Colon (tissue), 2 donors: Measurements from ENCODE around the gene AUTS2.
"Not testable (repeated sequence)": the region's sequence is repeated elsewhere in the genome, so short reads cannot be mapped to it uniquely, and the experiment has no call there.

Source experiments
- FAIRE-seq: peaks from 2 replicates; lab custom pipeline; 2012; peaks lifted over from hg19 to GRCh38; lab: Jason Lieb, UNC
- donor health status: control.
- donor health status: control.

Gene AUTS2

DNA sequence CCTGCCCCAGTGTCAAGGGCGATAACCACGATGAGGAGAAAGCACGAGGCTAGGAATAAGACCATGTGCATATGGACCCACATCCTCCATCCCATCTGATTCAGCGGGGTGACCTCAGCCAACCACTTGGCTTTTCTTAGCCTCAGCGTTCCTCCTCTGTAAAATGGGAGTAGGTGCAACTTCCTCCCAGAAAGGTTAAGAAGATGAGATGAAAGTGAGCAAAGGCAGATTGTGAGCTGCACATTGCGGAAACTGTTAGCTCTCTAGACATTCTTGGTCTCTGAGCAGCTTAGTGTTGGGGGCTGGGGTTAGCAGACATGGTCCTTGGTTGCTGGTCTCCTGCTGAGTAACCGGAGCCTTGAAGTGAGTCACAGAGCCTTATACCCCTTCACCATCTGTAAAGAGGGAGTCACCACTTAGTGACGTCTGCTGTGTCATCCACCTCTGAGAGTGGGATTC, 1036.4 kb downstream of the AUTS2 start:
- no peak for FAIRE-seq

DNA sequence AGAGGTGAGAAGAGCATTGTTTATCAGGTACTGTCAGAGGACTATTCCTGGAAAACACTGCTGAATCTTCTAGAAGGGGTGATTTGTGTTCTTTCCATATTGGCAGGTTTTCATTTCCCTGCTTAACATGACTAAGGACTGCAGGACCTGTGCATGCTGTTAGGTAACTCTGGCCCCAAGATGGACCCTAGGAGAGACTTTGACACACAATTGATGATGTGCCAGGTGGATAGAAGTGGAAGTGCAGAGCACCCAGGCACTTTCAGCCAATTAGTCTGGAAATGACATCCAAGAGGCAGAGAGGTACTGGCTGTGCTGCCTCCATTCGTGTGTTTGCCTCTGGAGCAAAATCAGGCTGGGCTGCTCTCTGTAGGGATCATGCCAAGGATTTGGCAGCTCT, 1037.4 kb downstream of the AUTS2 start:
- FAIRE-seq = no peak

DNA sequence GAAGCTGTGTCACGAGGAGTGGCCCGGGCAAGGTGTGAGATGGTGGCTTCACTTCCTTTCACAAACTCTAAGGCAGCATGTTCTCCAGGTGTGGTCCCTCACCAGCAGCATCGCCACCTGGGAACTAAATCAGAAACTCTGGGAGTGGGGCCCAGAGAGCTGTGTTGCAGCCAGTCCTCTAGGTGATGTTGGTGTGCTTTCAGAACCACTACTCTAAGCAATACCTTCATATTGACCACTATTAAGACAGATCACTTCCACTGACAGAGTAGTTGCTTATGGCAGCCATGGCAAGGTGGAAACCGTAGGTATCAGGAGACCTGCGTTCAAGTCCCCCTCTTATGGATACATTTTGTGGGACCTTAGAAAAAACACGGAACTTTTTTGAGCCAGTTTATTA, 1037.9 kb downstream of the AUTS2 start:
- no peak for FAIRE-seq

DNA sequence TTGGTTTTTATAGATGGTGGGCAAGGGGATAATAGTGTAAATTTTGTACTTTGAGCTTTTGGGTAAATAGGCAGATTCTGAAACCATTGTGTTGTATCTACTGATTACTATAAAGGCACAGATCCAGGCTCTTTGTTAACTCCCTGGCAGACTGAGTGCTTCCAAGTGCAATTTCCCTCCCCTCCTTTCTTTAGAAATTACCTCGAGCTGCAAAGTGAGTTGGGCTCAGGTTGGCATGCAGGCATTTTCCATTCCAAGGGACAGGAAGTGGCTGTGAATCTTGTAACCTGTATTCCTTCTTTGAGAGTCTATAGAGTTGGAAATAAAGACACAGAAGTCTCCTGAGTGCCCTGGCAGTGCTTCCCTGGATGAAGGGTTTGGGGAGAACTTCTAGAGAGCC, 1039.5 kb downstream of the AUTS2 start:
- FAIRE-seq = no peak

DNA sequence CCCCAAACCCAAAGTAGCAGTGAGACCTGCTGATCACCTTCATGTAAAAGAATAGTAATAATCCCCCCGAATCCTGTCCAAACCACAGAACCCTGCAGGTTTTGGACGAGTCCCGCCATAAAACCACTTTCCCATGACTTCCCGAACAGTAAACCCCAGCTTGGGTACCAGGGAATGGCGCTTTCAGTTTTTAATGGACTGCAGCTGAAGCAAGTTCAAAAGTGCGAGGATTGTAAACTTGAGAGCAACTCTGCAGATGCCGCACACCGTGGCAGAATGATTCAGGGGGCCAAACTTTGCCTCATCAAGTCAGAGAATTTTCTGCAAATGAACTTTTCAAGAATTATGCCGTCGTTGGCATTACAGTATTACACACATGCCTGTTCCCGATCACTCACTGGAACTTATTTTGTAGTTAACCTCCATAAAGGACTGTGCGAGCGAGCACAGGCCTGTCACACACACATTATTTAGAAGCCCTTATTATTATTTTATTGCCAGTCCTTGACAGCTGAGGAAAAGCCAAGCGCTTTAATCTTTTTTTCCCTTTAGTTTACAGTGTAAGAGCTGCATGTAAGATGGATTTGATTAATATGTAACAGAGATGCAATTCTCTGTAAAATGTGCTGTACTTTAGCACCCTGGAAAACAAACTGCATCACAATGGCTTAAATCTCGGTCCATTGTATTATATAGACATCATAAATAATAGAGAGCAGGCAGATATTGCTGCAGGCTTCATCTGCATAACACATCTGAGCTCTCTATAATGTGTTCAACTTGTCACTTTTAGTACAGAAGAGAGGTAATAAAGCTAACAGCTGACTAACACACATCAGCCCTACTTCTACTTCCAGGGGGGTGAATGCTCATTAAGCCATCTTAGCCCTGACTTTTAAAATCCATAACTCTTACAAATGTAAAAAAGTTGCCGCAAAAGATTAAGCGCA, 1040.2 kb downstream of the AUTS2 start:
- no peak for FAIRE-seq

GRCh38 chr7:70640266-70640833, 1042.1 kb downstream of the AUTS2 start:
- no peak for FAIRE-seq

- FAIRE-seq = no peak
These were observed 1043.6 kb downstream of the AUTS2 start for GRCh38 chr7:70641882-70642281.

GRCh38 chr7:70645279-70645678, 1047.0 kb downstream of the AUTS2 start:
- no peak for FAIRE-seq

DNA sequence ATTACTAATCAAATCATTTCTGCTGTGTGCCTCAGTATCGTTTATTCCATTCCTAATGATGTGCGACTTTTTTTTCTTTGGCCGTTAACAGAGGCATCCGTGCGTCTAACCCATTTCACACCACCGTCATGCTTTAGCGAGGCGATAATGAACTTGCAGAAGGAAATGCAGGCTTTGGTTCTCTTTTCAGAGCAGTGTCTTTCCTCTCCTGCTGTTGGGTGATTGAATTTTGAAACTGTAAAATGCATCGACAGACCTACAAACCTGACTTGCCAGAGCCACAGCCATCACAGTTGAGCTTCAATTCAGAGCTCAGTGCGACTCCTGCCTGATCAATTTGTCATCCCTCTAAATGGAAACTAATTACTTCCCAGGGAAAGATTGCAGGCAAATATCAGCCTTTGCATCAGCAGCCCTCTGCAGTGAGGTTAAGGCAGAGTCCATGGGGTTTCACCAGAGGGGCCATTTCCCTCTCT, 1047.6 kb downstream of the AUTS2 start:
- FAIRE-seq = no peak

GRCh38 chr7:70646536-70647248, 1048.4 kb downstream of the AUTS2 start:
- FAIRE-seq = no peak

GRCh38 chr7:70647801-70648498, 1049.7 kb downstream of the AUTS2 start:
- FAIRE-seq = no peak

DNA sequence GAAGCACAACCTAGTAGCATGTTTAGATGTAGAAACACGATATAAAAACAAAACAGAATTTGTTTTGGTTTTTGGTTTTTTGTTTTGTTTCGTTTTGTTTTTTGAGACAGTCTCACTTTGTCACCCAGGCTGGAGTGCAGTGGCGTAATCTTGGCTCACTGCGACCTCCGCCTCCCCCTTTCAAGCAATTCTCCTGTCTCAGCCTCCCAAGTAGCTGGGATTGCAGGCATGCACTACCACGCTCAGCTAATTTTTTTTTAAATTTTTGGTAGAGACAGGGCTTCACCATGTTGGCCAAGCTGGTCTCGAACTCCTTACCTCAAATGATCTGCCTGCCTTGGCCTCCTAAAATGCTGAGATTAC, 1050.2 kb downstream of the AUTS2 start:
- not testable (repeated sequence) for FAIRE-seq

GRCh38 chr7:70649323-70649722, 1051.0 kb downstream of the AUTS2 start:
- no peak for FAIRE-seq

GRCh38 chr7:70654146-70654545, 1055.9 kb downstream of the AUTS2 start:
- FAIRE-seq = no peak

DNA sequence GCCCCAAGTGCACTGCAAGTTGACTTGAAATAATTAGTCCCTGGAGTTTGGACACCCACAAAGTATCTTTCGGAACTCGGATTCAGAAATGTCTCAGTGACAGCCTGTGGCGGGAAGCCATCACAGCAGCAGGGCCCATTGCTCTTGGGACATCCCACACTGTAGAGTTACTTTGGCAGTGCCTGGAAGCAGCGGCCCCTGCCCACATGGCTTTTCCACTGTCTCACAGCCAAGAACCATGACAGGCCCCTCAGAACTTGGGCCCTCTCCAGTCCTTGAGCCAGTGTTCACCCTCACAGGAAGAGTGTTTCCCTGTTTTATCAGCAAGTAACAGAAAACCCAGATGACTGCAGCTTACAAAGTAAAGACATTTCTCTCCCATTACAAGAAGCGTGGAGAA, 1056.7 kb downstream of the AUTS2 start:
- no peak for FAIRE-seq

GRCh38 chr7:70655694-70656093, 1057.4 kb downstream of the AUTS2 start:
- FAIRE-seq = no peak

GRCh38 chr7:70657571-70657970, 1059.3 kb downstream of the AUTS2 start:
- FAIRE-seq = no peak

DNA sequence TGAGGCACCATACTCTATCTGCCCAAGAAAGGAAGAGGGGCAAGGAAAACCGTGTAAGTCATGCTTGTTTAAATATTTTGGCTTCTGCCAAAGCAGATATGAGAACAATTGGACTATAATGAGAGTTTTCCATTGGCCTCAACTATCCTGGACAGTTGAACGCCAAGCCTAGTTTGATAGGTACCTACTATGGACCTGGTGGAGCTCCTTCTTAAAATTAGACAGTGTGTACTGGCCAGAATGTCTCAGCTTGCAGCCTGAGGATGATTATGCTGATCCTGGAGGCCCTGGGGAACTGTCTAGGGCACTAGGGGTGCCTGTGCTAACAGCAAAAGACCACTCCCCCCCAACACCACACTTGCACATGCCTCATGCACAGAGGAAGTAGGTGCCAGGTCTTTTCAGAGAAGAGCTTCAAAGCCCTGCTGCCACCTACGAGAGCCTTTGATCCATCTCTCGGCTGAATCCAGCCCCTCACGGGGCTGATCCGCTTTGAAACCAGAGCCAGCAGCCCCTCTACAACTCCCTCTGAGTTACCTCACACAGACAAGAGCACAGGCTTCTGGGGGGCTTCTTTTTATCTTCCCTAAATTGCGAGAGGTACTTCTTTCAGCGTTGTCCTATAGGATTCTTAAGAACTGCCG, 1059.8 kb downstream of the AUTS2 start:
- no peak for FAIRE-seq

- no peak for FAIRE-seq
These were observed 1061.0 kb downstream of the AUTS2 start for GRCh38 chr7:70659263-70659662.

GRCh38 chr7:70660154-70660818, 1062.0 kb downstream of the AUTS2 start:
- FAIRE-seq = no peak

DNA sequence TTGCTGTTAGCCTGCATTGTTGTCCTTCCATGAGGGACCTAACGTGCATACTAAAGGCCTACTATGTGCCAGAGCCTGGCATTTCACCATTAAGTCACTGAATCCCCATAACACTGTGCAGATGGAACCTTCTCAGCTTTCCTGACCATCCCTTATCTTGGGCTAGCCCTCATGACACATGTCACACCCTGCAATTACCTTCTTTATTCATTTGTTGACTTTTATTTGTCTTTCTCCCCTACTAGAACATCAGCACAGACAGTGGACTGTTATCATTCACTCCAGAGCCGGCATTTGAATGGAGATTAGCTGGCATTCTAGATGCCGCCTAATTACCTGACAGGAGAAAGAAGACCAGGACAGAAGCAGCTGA, 1062.5 kb downstream of the AUTS2 start:
- FAIRE-seq = no peak
